ENCODE measurements around the gene GJD2.
A peak's percentile ranks its signal among the peaks of the same experiment; 100 is the strongest.

Gene GJD2

DNA sequence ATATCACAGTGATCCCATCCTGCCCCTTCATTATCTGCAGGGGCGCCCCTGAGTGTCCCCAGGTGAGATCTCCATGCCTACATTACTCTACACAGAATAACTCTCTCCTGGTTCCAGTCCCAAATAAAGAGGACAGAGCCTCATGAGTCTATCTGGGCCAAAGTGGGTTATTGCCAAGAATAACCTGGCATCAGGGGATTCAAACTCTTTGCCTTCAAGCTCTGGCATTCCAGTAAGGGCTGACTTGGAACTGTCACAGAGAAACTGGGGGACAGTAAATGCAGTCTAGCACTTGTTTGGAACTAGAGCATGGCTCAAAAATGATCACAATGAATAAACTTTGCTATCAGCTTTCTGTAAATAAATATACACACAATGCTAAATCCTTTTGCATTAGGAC, 30.3 kb downstream of the GJD2 start:
- no peak for DNase-seq (ENCODE audit: low spot score)

DNA sequence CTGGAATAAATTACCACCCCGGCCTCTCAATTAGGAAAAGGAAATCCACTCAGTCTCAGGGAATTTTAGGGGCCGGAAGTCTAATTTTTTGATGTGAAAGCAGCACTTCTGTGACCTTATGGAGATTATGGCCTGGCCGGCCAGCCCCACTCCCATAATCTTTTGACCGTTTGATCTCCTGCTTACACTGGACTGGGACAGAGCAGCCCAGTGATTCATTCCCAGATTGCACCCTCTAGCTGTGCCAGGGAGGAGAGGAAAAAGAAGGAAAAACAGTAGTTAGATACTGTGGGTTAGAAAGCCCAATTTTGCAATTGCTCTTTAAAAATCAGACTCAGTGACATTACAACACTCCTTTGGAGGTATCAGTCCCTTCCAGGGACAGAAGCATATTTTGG, 32.4 kb downstream of the GJD2 start:
- no peak for DNase-seq (ENCODE audit: low spot score)

DNA sequence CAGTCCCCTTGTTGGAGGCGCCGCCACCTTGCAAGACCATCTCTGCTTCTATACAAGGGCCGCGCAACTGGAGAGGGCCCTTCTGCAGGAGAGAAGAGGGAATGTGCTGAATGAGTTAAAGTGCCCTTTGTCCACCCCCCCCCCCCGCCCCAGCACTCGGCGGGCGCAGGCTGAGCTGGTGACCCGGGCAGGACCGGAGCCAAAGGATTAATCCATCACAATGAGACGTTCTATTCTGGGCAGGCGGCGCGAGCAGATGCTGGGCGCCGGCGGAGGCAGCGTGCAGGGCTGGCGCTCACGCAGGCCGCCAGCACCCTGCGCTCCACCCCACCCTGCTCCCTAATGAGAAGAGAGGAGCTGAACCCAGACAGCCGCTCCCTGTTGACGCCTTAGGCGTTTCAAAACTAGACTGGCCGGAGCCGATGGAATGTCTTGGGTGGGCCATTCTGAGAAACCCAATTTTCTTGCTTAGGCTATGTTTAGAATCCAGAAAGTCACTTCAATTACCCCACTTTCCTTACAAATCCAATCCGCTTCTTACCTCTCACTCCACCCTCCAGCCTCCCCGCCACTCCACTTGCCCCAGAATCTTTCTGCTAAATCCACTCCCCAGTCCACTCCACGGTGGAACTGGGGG, 32.9 kb downstream of the GJD2 start:
- DNase-seq (ENCODE audit: low spot score) = no peak

DNA sequence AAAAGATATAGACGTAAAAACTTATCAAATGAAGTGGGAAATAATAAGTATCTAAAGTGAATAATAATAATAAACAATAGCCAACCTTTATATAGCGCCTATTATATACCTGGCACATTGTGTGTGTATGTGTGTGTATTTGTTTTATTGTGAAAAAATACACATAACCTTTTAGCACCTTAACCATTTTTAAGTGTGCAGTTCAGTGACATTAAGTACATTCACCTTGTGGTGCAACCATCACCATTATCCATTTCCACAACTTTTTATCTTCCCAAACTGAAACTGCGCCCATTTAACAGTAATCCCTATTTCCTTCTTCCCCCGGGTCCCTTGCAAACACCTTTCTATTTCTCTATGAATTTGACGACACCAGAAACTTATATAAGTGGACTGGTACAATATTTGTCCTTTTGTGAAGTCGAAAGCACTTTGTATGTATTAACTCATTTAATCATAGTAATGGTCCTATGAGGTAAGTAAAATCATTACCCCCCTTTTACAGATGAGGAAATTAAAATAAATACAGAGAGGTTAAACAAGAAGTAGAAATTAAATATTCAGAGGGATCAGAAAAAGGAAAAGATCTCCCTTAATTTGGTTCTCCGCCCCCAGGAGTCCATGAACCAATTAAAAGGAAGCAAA, 33.5 kb downstream of the GJD2 start:
- no peak for DNase-seq (ENCODE audit: low spot score)

DNA sequence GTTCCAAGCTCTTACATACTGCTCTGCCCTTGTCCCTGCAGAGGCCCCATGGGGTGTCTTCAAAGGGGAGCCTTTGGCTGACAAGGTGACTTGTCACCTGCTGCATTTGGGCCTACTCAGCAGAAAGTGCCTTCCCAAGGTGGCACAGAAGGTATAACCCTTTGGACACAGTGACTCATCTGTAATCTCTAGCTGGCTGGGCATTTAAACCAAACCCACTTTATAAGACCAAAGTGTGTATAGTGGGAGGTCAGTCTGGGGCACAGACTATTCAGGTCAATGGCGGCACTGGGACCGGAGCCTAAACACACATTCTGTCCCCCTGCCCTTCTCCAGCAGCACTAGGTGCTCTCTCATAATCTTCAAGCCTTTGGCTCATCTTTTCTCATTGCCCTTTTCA, 35.1 kb downstream of the GJD2 start:
- no peak for DNase-seq (ENCODE audit: low spot score)

DNA sequence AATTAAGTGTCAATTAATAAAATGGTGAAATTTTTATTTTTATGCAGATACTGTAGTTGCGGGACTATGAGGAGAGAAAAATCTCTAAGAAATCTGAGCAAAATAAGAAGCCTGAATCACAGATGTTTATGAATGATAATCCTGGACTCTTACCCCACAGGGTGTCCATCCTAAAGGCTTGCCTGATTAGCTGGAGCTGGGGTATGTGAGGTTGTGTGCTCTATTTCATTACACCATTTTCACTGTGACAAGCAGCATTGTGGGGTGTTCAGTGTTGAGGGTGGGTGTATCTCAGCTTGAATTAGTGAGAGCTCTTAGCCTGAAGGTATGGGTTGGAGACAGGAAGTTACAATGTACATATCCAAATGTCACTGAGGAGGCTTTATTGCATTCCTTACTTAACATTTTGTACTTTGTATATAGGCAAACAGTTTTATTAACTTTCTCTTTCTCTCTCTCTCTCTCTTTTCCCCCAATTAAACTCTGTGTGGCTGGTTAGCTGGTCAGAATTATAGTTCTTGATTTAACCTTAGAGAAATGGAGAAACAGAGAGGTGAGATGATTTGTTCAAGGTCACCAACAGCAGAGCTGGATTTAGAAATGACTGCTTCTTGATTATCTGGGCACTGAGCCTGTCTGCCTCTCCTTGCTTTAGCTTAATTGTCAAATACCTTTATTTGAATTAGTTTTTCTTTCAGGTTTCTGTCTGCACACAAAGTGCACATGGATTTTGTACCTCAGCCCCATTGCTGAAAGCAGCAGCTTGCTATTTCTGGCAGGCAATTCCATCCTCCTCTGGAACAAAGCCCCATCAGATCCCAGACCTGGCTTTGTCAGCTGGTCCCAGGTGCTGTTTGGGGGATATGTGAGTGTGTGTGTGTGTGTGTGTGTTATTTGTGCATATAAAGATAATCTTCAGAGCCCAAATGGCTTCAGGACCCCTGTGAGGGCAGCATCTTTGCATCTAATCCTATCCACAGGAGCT, 35.8 kb downstream of the GJD2 start:
- no peak for DNase-seq (ENCODE audit: low spot score)

DNA sequence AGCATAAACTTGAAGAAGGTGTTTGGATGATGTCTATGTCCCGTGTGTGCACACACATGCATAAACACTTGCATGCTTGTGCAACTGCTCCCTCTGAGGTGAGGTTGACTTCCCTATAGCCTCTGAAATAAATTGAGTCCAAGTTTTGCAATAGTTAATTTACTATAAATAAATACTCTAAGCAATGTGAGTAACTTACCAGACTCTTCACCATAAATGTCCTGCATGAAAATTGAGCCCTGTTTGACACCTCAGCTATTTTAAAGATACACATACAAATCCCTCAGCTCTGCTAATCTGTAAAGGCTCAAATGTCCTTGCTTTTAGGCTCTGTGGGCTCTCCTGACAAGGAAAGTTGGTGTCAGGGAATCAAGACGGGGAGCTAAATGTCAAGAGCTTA, 37.1 kb downstream of the GJD2 start:
- no peak for DNase-seq (ENCODE audit: low spot score)

DNA sequence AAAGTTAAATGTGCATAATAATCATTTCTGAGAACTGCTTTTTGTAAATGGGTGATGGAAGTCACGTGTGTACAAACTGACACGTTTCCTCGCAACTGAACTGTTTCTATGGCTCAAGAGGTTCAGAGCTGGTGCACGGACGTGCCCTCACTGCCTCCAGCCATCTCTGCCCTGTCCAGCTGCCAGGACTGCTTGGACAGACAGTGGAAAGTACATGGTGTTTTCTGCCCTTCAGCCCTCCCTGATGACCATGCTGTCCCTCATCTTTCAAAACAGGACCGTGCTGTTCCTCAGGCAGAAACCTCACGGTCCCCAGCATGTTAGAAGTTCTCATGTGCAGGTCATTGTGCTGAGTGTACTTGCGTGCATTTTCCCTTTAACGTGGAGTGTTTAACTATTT, 38.7 kb downstream of the GJD2 start:
- no peak for DNase-seq (ENCODE audit: low spot score)

DNA sequence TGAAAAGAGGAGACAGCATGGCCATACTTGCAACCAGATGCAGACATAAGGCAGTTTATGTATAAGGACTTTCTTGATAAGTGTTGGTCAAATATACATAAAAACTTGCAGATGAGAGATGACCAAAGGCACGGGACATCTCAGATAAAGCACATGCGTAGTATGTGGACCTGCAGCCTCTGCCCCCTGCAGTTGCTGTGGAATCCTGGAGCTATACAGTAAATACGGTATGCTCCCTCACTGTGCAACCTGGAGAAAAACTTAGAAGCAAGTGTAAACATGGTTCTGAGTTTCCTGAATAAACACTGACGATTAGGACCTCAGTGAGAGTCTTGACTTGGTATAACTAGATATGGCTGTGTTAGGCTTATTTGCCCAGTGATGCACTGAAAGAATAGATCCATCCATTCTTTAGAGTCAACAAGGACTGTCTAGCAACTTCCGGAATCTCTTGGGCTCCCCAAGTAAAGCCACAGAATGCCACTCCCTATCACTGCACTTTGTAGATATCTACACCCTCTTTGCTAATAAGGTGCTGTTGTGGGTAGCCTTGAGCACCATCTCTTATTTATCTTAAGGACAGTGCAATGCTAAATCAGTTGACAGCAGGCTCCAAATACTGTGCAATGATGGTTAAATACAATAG, 40.2 kb downstream of the GJD2 start:
- DNase-seq (ENCODE audit: low spot score) = no peak

DNA sequence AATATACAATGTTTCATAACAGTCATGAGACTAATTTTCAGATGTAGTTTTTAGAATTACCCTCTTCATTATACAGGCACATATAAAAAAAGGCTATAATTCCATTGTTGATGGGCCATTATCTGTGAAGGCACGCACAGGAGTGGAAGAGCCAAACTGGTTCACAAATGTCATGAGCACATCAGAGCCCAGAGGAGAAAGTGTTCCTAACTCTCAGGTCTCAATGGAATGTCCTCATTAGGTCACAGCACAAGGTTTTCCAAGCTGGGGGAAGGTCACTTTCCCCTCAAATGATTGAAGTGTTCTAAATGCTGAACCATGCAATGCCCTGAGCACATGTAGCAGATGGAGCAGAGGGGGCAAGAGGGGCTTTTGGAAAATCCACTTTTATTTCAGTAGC, 41.2 kb downstream of the GJD2 start:
- DNase-seq (ENCODE audit: low spot score) = no peak

DNA sequence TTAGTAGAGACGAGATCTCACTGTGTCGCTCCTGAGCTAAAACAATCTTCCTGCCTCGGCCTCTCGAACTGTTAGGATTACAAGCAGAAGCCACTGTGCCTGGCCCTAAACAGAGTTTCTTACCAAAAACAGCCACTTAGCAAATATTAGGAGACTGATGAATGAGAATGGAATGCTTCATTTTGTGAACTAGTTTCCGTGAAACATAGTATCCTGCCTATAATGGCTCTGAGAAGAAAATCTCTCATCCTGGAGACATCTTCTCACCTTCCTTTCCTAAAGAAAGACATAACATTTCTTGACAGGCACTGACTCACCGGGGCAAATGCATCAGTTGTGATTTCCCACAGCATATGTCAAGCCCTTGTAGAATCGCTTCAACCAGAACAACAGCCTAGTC, 44.9 kb downstream of the GJD2 start:
- no peak for DNase-seq (ENCODE audit: low spot score)

DNA sequence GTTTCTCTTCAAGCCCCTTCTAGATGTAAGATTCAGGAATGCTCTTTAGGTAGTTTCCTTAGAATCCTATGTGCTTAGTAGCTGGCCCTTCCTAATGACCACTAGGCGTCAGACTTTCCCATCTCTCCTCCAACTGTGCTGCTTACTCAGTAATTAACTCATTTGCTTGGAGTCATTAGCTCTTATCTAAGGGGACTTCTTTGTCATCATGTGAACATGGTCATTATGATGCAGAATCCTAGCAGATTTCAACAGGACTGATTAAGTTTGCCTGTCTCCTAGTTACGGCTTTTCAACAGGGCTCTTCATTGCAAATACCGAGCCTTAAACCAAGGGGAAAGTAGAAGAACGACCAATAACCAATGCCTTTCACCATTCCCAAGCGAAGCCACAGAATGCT, 46.4 kb downstream of the GJD2 start:
- DNase-seq (ENCODE audit: low spot score) = peak; percentile 13

DNA sequence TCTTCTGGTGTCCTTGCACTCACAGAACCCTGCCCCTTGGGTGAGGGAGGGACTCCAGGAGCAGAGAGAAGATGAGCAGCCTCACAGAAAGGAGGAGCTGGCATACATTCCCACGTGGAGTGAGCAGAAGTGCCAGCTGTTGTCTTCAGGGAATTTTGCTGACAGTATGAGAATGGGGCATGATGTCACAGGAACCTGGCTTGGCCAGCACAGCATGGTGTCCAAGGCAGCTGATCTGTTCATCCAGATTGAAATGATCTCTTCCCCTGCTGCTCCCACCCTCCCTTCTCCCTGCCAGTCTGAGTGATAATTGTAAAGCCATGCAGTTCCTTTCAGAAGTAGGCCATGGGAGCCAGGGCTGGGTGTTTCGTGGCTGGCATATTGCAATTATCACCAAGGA, 53.3 kb downstream of the GJD2 start:
- no peak for DNase-seq (ENCODE audit: low spot score)
